ENCODE results near the gene KIF5B.

KIF5B gene

GRCh38 chr10:32038777-32039176 lies 17.4 kb downstream of the KIF5B start:
- no peak for TF ChIP-seq CTCF (IDR thresholded peaks at IDR 0.05; ENCODE audit: borderline replicate concordance, insufficient read depth, low read depth, low read length)
- no peak overlapping the region for H3K4me3 ChIP-seq (ENCODE audit: low read depth, low read length)

DNA sequence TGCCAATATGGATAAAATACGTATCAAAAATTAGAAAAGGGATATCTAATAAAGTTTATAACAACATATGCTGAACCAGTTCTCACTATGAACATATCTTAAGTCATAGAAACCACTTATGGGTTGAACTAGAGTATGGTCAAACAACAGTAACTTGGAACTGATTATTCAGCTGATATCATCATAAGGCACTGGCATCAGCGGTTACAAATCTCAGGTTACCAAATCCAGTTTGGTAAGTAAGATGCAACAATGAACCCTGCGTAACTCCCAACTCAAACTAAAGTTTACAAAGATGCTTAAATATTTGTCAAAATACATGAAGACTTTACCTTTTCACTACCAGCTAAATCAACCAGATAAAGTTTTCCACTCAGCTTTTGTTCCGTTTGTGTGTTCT lies 19.3 kb downstream of the KIF5B start:
- no peak for TF ChIP-seq CTCF (IDR thresholded peaks at IDR 0.05; ENCODE audit: borderline replicate concordance, insufficient read depth, low read depth, low read length)
- H3K4me3 ChIP-seq (ENCODE audit: low read depth, low read length): no peak overlapping the region

DNA sequence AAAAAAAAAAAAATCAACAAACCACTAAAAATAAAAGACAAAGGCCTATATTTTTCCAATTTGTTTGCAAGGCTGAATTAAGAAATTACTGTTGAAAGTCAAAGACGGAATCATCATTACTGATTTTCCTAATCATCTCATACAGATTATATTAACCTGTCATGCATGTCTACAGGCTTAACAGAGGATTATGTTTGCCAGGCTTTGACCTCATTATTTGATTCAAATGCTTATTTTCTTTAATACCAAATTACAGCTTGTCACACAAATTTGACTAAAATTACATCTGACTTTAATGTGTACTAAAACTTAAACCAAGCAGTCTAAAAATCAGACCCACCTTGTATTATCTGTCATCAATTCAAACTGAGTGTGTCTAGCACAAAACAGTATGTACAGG lies 21.2 kb downstream of the KIF5B start:
- no peak overlapping the region for H3K4me3 ChIP-seq (ENCODE audit: low read depth, low read length)
- no peak for TF ChIP-seq CTCF (IDR thresholded peaks at IDR 0.05; ENCODE audit: borderline replicate concordance, insufficient read depth, low read depth, low read length)

DNA sequence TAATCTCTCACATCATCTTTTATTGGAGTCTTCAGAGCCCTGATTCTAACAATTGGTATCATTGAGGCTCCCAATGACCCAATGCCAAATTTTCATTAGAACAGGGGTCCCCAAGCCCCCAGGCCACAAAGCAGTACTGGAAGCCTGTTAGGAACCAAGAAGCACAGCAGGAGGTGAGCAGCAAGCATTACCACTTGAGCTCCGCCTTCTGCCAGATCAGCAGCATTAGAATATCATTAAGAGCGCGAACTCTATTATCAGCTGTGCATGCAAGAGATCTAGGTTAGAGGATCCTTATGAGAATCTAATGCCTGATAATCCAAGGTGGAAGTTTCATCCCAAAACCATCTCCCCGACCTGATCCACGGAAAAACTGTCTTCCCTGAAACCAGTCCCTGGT lies 23.1 kb downstream of the KIF5B start:
- no peak overlapping the region for H3K4me3 ChIP-seq (ENCODE audit: low read depth, low read length)
- no peak for TF ChIP-seq CTCF (IDR thresholded peaks at IDR 0.05; ENCODE audit: borderline replicate concordance, insufficient read depth, low read depth, low read length)

DNA sequence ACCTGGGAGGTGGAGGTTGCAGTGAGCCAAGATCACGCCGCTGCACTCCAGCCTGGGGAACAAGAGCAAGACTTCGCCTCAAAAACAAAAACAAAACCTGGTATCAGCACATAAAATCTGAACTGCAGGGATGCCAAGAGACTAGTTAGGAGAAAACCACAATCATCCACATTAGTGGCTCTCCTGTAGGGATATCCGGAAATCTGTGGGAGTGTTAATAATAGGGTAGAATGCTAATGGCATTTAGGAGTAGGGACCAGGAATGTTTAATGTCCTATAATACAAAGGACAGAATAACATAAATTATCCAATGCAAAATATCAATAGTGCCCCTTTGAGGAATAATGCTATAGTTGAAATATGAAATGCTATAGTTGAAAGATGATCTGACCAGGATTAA lies 24.3 kb downstream of the KIF5B start:
- H3K4me3 ChIP-seq (ENCODE audit: low read depth, low read length): no peak overlapping the region
- no peak for TF ChIP-seq CTCF (IDR thresholded peaks at IDR 0.05; ENCODE audit: borderline replicate concordance, insufficient read depth, low read depth, low read length)

GRCh38 chr10:32031424-32031823 lies 24.8 kb downstream of the KIF5B start:
- no peak overlapping the region for H3K4me3 ChIP-seq (ENCODE audit: low read depth, low read length)
- no peak for TF ChIP-seq CTCF (IDR thresholded peaks at IDR 0.05; ENCODE audit: borderline replicate concordance, insufficient read depth, low read depth, low read length)

DNA sequence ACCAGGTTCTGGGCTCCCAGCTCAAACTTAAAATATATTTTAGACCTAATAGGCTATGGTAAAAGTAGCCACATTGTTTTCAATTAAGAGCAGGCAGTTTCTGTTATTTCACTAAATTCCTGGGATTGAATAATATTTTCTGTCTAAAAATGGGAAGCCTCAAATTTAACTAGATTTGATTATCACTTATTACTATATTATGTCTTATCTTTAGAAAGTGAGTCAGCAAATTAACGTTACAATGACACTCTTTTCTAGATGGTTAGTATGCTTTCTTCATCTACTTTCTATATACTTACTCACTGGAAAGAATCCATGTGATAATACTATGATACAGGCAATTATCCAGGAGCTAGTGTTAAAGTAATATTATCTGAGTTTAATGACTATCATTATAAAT lies 27.5 kb downstream of the KIF5B start:
- no peak overlapping the region for H3K4me3 ChIP-seq (ENCODE audit: low read depth, low read length)
- TF ChIP-seq CTCF (IDR thresholded peaks at IDR 0.05; ENCODE audit: borderline replicate concordance, insufficient read depth, low read depth, low read length): no peak
